WTC11 (cell line): ENCODE results near the gene IRF3. TPM values are rescaled to one million over a fixed set of nuclear protein-coding genes. Genes with fewer than 3 reads are reported as not detected.

Experiments
- ATAC-seq: fragments of 200-7000 bp; cut with Tn5 transposase; 2 replicates; pipeline ENCODE4 v1.10.0; 2021; ENCODE audit warnings: mild to moderate bottlenecking, moderate library complexity
- CTCF ChIA-PET: fragments of 300-600 bp; sonication (Branson Sonifier 250); formaldehyde crosslinking; loops from one replicate; lab custom pipeline; 2021; ENCODE audit warnings: antibody characterized with exemption; lab: Charles Lee
- POLR2A ChIA-PET: fragments of 350-600 bp; sonication (Branson Sonifier 250); formaldehyde crosslinking; loops from one replicate; lab custom pipeline; 2021; ENCODE audit warnings: antibody characterized with exemption; lab: Charles Lee
- DNase-seq: peaks from one replicate; pipeline ENCODE4 v3.0.0; 2021; ENCODE audit warnings: low spot score
- H3K27ac Mint-ChIP-seq: 2 replicates; pipeline ENCODE4 v1.8.0; 2021; ENCODE audit warnings: mixed read lengths
- H3K27me3 Mint-ChIP-seq: 2 replicates; pipeline ENCODE4 v1.8.0; 2021; ENCODE audit warnings: low read depth, mild to moderate bottlenecking, moderate library complexity, mixed read lengths
- H3K36me3 Mint-ChIP-seq: 2 replicates; pipeline ENCODE4 v1.8.0; 2021; ENCODE audit warnings: mixed read lengths
- H3K4me1 Mint-ChIP-seq: 2 replicates; pipeline ENCODE4 v1.8.0; 2022; ENCODE audit warnings: mixed read lengths
- H3K4me3 Mint-ChIP-seq: 2 replicates; pipeline ENCODE4 v1.8.0; 2021; ENCODE audit warnings: mild to moderate bottlenecking, moderate library complexity, mixed read lengths
- H3K9me3 Mint-ChIP-seq: 2 replicates; pipeline ENCODE4 v1.8.0; 2021; ENCODE audit warnings: mixed read lengths
- ATF6 ChIP-seq: sonication (generic); formaldehyde crosslinking; IDR thresholded peaks from 2 replicates; pipeline ENCODE4 v1.8.1; 2023; ENCODE audit warnings: mild to moderate bottlenecking, missing genetic modification reagents
- ETV6 ChIP-seq: sonication (generic); formaldehyde crosslinking; IDR thresholded peaks from 2 replicates; pipeline ENCODE4 v1.8.1; 2022; ENCODE audit warnings: mild to moderate bottlenecking, missing genetic modification reagents
- FOXK1 ChIP-seq: sonication (generic); formaldehyde crosslinking; IDR thresholded peaks from 2 replicates; pipeline ENCODE4 v1.8.0; 2022; ENCODE audit warnings: mild to moderate bottlenecking, moderate library complexity, missing genetic modification reagents
- FOXP1 ChIP-seq: sonication (generic); formaldehyde crosslinking; IDR thresholded peaks from 2 replicates; pipeline ENCODE4 v1.8.0; 2022; ENCODE audit warnings: missing genetic modification reagents, mild to moderate bottlenecking, moderate library complexity, borderline replicate concordance
- GABPB1 ChIP-seq: sonication (generic); formaldehyde crosslinking; IDR thresholded peaks from 2 replicates; pipeline ENCODE4 v1.8.1; 2023; ENCODE audit warnings: mild to moderate bottlenecking, missing genetic modification reagents
- HMGXB4 ChIP-seq: sonication (generic); formaldehyde crosslinking; IDR thresholded peaks from 2 replicates; pipeline ENCODE4 v1.8.1; 2023; ENCODE audit warnings: mild to moderate bottlenecking, moderate library complexity, missing genetic modification reagents
- MYBL2 ChIP-seq: sonication (generic); formaldehyde crosslinking; IDR thresholded peaks from 2 replicates; pipeline ENCODE4 v1.8.1; 2023; ENCODE audit warnings: mild to moderate bottlenecking, moderate library complexity, missing genetic modification reagents
- NFATC4 ChIP-seq: fragments of 250-450 bp; sonication (Bioruptor Pico); IDR thresholded peaks from 2 replicates; pipeline ENCODE4 v1.9.0; 2021; ENCODE audit warnings: mild to moderate bottlenecking
- NFE2L1 ChIP-seq: sonication (generic); formaldehyde crosslinking; IDR thresholded peaks from 2 replicates; pipeline ENCODE4 v1.8.1; 2023; ENCODE audit warnings: missing genetic modification reagents
- NFYB ChIP-seq: sonication (generic); formaldehyde crosslinking; conservative IDR thresholded peaks from 2 replicates; pipeline ENCODE4 v1.8.0; 2022; ENCODE audit warnings: low read depth, missing genetic modification reagents
- ZNF232 ChIP-seq: sonication (generic); formaldehyde crosslinking; IDR thresholded peaks from 2 replicates; pipeline ENCODE4 v1.8.0; 2022; ENCODE audit warnings: mild to moderate bottlenecking, missing genetic modification reagents
- ZNF263 ChIP-seq: sonication (generic); formaldehyde crosslinking; IDR thresholded peaks from 2 replicates; pipeline ENCODE4 v1.8.1; 2022; ENCODE audit warnings: low read depth, mild to moderate bottlenecking, moderate library complexity, missing genetic modification reagents
- ZNF512 ChIP-seq: sonication (generic); formaldehyde crosslinking; IDR thresholded peaks from 2 replicates; pipeline ENCODE4 v1.8.1; 2022; ENCODE audit warnings: missing genetic modification reagents, borderline replicate concordance
- ZNF532 ChIP-seq: fragments of 250-450 bp; sonication (Bioruptor Pico); IDR thresholded peaks from 2 replicates; pipeline ENCODE4 v1.9.0; 2021; ENCODE audit warnings: mild to moderate bottlenecking, borderline replicate concordance
- ZNF671 ChIP-seq: fragments of 250-450 bp; sonication (Bioruptor Pico); IDR thresholded peaks from 2 replicates; pipeline ENCODE4 v1.8.0; 2021; ENCODE audit warnings: mild to moderate bottlenecking
- total RNA-seq: library from RNA; stranded (reverse); gene quantifications from 3 replicates; pipeline ENCODE4 v1.2.3, GENCODE V29; 2021

Gene IRF3
- total RNA-seq, 1 experiment from 2014 or later, result 165 TPM

- ATAC-seq, result no peak
- TF ChIP-seq ZNF671 (CRISPR knock-in tag) (0 out of 2 replicates have a peak, but pooled peaks have one; percentile 40), ATF6 (no peak)
- Mint-ChIP-seq H3K27me3 (peaks cover 18% of the 10 kb centered on the region), H3K4me3 (no peak overlapping the region), H3K27ac (0 out of 2 replicates have a peak overlapping the region, but pooled peaks have one; percentile 49), H3K36me3 (peaks cover 10% of the 10 kb centered on the region; the same call in 1 of the 2 replicates), H3K4me1 (peaks cover 22% of the 10 kb centered on the region), H3K9me3 (no peaks in the 10 kb centered on the region)
- CTCF ChIA-PET, result interaction anchor here (0.8 to 1.4 kb wide), 3 partner anchors 8 to 49 kb away, joined by 3 to 5 read pairs (median 4); partner anchors contain the start of gene RRAS
- no peak for DNase-seq
- POLR2A ChIA-PET, result interaction anchor here (1.0 to 3.0 kb wide), 3 partner anchors 8 to 58 kb away, joined by 3 to 18 read pairs (median 3); partner anchors contain the start of genes ADM5 and RRAS
These were observed 34.0 kb downstream of the IRF3 start for GRCh38 chr19:49631610-49632192.

- ATAC-seq (no peak), DNase-seq (no peak)
- Mint-ChIP-seq H3K27me3 (peaks cover 12% of the 10 kb centered on the region), H3K4me1 (peaks cover 19% of the 10 kb centered on the region), H3K9me3 (no peaks in the 10 kb centered on the region), H3K27ac (peak overlapping the region; percentile 60), H3K4me3 (no peak overlapping the region), H3K36me3 (peaks cover 13% of the 10 kb centered on the region; the same call in 1 of the 2 replicates)
- ChIA-PET CTCF (interaction anchor here (0.8 to 1.4 kb wide), 6 partner anchors 9 to 120 kb away, joined by 3 to 5 read pairs (median 4); partner anchors contain the start of gene RRAS), POLR2A (interaction anchor here (0.6 to 3.0 kb wide), 4 partner anchors 9 to 58 kb away, joined by 3 to 18 read pairs (median 4); partner anchors contain the start of genes ADM5, NOSIP and RRAS)
- TF ChIP-seq HMGXB4 (no peak), FOXK1 (CRISPR knock-in tag) (no peak), NFYB (no peak), NFATC4 (CRISPR knock-in tag) (0 out of 2 replicates have a peak, but pooled peaks have one; percentile 28), ZNF232 (CRISPR knock-in tag) (no peak), MYBL2 (no peak), ZNF512 (CRISPR knock-in tag) (no peak), GABPB1 (no peak), ZNF263 (CRISPR knock-in tag) (no peak), ZNF532 (CRISPR knock-in tag) (0 out of 2 replicates have a peak, but pooled peaks have one; percentile 15), FOXP1 (CRISPR knock-in tag) (no peak), NFE2L1 (CRISPR knock-in tag) (no peak), ETV6 (CRISPR knock-in tag) (no peak)
These were observed 34.6 kb downstream of the IRF3 start for GRCh38 chr19:49631014-49631588.
